ACHN (cell line): Measurements from ENCODE around the gene NXNL2.

Source experiments
- DNase-seq: peaks from one replicate; pipeline ENCODE4 v3.0.0-alpha.2; 2015
- in situ Hi-C: cut with HindIII; loops from 2 replicates; pipeline ENCODE4 v1.10.0; 2017; ENCODE audit warnings: low sequenced_read_pairs, low pct_ligation_motif_present, low pct_unique_long_range_greater_than_20kb

The NXNL2 gene

GRCh38 chr9:88534456-88535225 is at the start of gene NXNL2:
Gene NXNL2 (plus strand): TSS chr9:88535178. CDS start chr9:88535435, 257 bp downstream.
- DNase-seq, result peak; percentile 87
- in situ Hi-C loops, result no loop called here

- DNase-seq, result no peak
- in situ Hi-C loops, result no loop called here
Measured at GRCh38 chr9:88488166-88488565, 46.8 kb upstream of the NXNL2 start.

GRCh38 chr9:88494983-88495721 is 39.8 kb upstream of the NXNL2 start:
- in situ Hi-C loops, result no loop called here
- no peak for DNase-seq

GRCh38 chr9:88497224-88497623 is 37.8 kb upstream of the NXNL2 start:
- in situ Hi-C loops, result no loop called here
- no peak for DNase-seq

- in situ Hi-C loops, result no loop called here
- DNase-seq, result no peak
Measured at GRCh38 chr9:88498880-88499279, 36.1 kb upstream of the NXNL2 start.

GRCh38 chr9:88501086-88501485 is 33.9 kb upstream of the NXNL2 start:
- in situ Hi-C loops, result no loop called here
- no peak for DNase-seq

GRCh38 chr9:88502552-88503034 is 32.4 kb upstream of the NXNL2 start:
- in situ Hi-C loops, result no loop called here
- no peak for DNase-seq

- in situ Hi-C loops, result no loop called here
- DNase-seq, result no peak
Measured at GRCh38 chr9:88503081-88503844, 31.7 kb upstream of the NXNL2 start.

GRCh38 chr9:88503845-88504764 is 30.9 kb upstream of the NXNL2 start:
- in situ Hi-C loops, result no loop called here
- no peak for DNase-seq

GRCh38 chr9:88508326-88508725 is 26.7 kb upstream of the NXNL2 start:
- in situ Hi-C loops, result no loop called here
- no peak for DNase-seq

GRCh38 chr9:88511906-88512305 is 23.1 kb upstream of the NXNL2 start:
- in situ Hi-C loops, result no loop called here
- no peak for DNase-seq

- in situ Hi-C loops, result no loop called here
- no peak for DNase-seq
Measured at GRCh38 chr9:88514247-88514646, 20.7 kb upstream of the NXNL2 start.

GRCh38 chr9:88521308-88521707 is 13.7 kb upstream of the NXNL2 start:
- no peak for DNase-seq
- in situ Hi-C loops, result no loop called here

- no peak for DNase-seq
- in situ Hi-C loops, result no loop called here
Measured at GRCh38 chr9:88522360-88522759, 12.6 kb upstream of the NXNL2 start.

- in situ Hi-C loops, result no loop called here
- no peak for DNase-seq
Measured at GRCh38 chr9:88523056-88523455, 11.9 kb upstream of the NXNL2 start.

- in situ Hi-C loops, result no loop called here
- DNase-seq, result no peak
Measured at GRCh38 chr9:88524911-88525310, 10.1 kb upstream of the NXNL2 start.

- no peak for DNase-seq
- in situ Hi-C loops, result no loop called here
Measured at GRCh38 chr9:88527618-88528017, 7.4 kb upstream of the NXNL2 start.

- in situ Hi-C loops, result no loop called here
- DNase-seq, result no peak
Measured at GRCh38 chr9:88528080-88528790, 6.7 kb upstream of the NXNL2 start.
